GM18909 (cell line): ENCODE data around the gene CEACAM16.
"Not testable (repeated sequence)": the region's sequence is repeated elsewhere in the genome, so short reads cannot be mapped to it uniquely, and the experiment has no call there.

Source experiments
- ATAC-seq: cut with Tn5 transposase; IDR thresholded peaks from one replicate; pipeline ENCODE4 v1.9.1; 2021; ENCODE audit warnings: mild to moderate bottlenecking; ENCODE audit not compliant: unreplicated experiment, poor library complexity

Gene CEACAM16, protein sequence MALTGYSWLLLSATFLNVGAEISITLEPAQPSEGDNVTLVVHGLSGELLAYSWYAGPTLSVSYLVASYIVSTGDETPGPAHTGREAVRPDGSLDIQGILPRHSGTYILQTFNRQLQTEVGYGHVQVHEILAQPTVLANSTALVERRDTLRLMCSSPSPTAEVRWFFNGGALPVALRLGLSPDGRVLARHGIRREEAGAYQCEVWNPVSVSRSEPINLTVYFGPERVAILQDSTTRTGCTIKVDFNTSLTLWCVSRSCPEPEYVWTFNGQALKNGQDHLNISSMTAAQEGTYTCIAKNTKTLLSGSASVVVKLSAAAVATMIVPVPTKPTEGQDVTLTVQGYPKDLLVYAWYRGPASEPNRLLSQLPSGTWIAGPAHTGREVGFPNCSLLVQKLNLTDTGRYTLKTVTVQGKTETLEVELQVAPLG

DNA sequence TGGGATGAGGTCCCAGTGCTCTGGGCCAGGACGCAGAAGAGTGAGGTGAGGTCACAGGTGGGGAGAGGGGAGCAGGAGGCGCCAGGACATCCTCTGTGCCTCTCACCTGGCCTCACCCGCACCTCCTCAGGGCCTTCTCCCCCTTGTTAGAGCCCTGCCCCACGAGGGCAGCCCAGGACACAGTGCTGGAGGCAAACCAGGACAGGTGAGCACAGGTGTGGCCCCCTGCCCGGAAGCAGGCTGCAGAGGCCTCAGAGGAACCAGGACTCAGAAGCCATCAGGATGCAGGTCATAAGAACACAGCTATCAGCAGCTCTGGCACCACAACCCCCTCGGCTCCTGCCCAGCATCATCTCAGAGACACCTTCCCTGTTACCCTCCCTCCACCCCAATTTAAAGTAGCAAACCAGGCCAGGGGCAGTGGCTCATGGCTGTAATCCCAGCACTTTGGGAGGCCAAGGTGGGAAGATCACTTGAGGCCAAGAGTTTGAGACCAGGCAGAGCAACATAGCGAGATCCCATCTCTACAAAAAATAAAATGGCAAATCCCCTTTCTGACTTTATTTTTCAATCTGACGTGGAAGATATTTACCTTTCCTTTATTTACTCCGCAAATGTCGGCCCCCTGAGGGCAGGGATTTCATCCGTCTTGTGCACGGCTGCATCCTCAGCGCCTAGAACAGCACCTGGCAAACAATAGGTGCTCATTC is at the start of gene CEACAM16:
Gene CEACAM16 (plus strand): TSS at position 660 of the 710 bp plus-strand sequence. CDS start 2,306 bp downstream, outside the sequence.
- no peak for ATAC-seq

DNA sequence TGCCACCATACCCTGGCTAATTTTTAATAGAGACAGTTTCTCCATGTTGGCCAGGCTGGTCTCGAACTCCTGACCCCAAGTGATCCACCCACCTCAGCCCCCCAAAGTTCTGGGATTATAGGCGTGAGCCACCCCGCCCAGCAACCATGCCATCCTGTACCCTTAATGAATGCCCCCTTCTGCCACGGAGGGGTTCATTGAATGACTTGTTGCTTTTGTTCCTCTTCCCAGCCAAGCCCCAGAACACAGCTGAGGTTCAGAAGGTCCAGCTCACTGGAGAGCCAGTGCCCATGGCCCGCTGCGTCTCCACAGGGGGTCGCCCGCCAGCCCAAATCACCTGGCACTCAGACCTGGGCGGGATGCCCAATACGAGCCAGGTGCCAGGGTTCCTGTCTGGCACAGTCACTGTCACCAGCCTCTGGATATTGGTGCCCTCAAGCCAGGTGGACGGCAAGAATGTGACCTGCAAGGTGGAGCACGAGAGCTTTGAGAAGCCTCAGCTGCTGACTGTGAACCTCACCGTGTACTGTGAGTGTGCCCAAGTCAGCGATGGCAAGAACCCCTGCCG is 49.3 kb upstream of the CEACAM16 start:
- ATAC-seq = no peak

DNA sequence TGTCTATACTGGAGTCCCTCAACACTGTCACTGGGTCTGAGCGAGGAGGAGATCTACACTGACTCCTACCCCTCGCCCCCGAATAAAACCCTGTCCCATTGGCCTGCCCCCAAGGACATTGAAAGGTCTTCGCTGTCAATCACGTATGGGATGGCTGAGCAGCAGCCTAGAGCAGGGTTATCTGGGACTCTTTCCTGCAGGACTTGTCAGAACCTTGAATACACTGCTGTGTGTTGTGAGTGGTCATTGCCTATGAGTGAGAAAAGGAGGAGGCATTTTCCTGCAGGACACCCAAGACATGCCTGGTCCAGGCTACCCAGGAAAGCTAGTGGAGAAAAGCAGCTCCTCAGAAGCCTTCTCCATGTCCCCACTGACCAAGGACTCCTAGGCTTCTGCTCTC is 45.6 kb upstream of the CEACAM16 start:
- no peak for ATAC-seq

DNA sequence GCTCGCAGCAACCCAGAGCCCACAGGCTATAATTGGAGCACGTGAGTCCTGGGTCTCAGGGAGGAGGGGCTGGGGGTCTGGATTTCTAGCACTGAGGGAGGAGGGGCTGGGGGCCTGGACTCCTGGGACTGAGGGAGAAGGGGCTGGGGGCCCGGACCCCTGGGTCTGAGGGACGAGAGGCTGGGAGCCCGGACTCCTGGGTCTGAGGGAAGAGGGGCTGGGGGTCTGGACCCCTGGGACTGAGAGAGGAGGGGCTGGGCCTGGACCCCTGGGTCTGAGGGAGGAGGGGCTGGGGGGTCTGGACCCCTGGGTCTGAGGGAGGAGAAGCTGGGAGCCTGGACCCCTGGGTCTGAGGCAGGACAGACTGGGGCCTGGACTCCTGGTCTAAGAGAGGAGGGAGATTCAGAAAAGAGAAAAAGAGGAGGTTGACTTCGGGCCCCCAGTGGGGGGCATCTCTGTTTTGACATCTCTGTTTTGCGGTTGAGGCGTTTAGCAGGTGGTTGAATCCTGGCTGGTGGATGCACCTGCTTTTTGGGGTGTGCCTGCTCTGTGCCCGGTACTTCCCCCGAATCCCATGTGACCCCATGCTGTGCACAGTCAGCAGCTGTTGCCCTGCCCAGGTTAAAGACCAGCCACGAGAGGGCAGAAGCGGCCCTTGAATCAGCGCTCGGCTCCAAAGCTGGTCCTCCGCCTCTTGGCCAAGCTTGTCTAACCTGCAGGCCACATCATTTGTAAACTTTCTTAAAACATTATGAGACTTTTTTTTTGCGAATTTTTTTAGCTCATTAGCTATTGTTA is 44.8 kb upstream of the CEACAM16 start:
- peak; percentile 85 for ATAC-seq

DNA sequence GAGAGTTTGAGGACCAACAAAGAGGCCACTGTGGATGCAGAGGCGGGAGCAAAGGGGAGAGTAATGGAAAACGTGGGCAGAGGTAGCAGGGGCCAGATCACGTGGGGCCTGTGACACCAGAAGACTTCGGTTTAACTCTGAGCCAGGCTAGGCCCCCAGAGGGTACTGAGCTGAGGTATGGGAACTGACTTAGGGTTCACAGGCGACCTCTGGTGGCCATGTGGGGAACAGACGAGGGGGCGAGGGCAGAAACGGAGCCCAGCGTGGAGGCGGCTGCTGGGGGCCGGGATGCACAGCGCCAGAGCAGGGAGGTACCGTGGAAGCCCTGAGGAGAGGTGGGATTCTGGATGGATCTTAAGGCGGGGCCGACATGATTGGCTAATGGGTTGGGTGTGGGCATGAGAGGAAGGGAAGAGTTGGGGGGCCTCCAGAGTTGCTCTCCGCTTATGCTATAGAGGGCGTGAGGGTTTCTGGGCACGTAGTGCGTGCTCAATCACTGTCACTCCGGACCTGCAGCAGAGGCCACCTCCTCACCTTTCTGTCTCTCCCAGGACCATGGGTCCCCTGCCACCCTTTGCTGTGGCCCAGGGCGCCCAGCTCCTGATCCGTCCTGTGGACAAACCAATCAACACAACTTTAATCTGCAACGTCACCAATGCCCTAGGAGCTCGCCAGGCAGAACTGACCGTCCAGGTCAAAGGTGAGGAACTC is 41.6 kb upstream of the CEACAM16 start:
- peak; percentile 50 for ATAC-seq

DNA sequence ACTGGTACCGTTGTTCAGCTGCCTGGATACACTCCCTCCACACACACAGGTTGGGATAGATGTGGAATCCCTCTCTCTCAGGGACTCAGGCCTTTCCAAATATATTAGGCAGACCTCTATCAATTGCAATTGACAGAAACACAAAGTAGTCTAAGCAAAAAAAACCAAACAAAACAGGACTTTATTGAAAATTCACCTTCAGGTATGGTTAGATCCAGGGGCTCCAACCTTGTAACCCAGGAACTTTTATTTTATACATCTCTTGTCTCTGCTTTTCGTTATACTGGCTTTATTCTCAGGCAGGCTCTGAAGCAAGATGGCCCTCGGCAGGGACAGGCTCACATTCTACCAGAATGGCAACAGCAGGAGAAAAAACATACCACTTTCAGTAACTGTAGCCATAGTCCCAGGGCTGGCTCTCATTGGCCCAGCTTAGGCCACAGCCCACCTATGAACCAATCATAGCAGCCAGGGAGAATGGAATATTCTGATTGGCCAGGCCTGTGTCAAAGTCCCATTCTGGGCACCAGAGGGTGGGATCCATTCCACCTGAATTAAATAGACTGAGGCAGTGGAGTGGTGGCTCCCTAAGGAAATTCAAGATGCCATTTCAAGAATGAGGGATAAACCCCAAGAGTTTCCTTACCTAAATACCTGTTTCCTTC is 40.8 kb upstream of the CEACAM16 start:
- no peak for ATAC-seq

DNA sequence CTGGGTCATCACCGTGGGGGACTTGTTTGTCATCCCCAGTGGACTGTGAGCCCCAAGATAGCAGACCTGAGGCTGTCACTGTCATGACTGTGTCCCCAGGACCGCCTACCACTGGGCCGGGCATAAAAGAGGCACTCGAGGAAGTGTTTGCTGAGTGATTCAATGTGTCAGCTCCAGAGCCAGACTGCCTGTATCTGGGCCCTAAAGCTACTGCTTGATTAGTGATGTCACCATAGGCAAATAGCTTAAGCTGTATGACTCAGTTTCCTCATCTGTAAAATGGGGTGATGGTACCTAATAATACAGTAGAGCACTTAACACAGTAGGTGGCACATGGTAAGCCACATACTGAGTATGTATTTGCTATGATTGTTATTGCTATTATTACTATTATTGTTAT is 38.9 kb upstream of the CEACAM16 start:
- no peak for ATAC-seq

DNA sequence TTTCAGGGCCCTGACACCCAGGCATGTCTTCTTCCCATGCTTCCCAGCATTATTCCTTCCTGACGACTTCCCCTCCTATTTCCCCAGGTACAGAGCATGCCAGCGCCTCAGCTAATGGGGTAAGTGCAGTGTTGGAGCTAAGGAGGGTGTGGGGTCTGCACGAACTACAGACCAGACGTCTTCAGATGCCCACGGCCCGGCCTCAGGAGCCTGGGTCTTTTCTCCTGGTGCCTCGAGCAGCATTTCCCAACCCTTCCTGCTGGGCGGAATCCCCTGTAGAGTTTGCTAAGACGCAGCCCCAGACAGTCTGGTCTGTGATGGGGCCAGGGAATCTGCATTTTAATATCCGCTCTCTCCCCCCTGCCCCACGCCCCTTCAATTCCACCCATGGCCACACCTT is 37.7 kb upstream of the CEACAM16 start:
- ATAC-seq = no peak

DNA sequence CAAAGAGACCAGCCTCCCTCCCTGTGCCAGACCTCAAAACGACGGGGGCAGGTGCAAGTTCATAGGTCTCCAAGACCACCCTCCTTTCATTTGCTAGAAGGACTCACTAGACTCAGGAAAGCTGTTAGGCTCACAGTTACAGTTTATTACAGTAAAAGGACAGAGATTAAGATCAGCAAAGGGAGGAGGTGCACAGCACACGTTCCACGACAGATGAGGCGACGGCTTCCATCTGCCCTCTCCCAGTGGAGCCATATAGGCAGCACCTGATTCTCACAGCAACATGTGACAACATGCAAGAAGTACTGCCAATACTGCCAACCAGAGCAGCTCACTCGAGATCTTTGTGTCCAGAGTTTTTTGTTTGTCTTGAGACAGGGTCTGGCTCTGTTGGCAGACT is 37.0 kb upstream of the CEACAM16 start:
- no peak for ATAC-seq

DNA sequence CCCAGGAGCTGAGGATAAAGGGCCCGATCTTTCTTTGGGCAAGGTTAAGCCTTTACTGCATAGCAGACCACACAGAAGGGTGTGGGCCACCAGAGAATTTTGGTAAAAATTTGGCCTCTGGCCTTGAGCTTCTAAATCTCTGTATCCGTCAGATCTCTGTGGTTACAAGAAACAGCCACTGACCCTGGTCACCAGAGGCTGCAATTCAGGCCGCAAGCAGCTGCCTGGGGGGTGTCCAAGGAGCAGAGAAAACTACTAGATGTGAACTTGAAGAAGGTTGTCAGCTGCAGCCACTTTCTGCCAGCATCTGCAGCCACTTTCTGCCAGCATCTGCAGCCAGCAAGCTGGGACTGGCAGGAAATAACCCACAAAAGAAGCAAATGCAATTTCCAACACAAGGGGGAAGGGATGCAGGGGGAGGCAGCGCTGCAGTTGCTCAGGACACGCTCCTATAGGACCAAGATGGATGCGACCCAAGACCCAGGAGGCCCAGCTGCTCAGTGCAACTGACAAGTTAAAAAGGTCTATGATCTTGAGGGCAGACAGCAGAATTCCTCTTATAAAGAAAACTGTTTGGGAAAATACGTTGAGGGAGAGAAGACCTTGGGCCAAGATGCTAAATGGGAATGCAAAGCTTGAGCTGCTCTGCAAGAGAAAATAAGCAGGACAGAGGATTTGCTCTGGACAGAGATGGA is 36.1 kb upstream of the CEACAM16 start:
- no peak for ATAC-seq

DNA sequence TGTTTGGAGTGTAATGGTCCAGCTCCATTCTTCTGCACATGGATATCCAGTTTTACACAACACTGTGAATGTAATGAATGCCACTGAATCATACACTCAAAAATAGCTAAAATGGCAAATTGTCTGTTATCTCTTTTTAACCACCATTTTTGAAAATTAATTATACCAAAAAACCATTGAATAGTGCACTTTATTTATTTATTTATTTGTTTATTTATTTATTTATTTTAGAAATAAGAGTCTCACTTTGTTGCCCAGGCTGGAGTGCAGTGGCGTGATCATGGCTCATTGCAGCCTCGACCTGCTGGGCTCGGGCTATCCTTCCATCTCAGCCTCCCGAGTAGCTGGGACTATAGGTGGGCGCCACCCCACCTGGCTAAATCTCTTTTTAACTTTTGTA is 35.0 kb upstream of the CEACAM16 start:
- no peak for ATAC-seq

DNA sequence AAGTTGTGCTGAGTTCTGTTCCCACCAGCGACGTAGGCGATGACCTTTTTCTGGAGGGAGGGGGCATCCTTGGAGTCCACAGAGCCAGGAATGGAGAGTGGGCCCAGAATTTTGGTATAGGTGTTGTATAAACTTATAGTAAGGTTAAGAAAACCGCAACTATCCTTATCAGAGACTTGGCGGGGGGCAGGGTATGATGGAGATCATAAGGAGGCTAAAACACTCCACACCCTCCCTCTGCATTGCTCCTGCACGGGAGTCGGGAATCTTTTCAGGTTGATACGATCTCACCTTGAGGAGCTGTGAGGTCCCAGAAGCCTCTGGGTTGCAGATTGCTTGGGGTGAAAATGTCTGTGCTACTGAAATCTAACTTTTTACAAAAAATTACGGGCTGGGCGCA is 34.0 kb upstream of the CEACAM16 start:
- no peak for ATAC-seq

DNA sequence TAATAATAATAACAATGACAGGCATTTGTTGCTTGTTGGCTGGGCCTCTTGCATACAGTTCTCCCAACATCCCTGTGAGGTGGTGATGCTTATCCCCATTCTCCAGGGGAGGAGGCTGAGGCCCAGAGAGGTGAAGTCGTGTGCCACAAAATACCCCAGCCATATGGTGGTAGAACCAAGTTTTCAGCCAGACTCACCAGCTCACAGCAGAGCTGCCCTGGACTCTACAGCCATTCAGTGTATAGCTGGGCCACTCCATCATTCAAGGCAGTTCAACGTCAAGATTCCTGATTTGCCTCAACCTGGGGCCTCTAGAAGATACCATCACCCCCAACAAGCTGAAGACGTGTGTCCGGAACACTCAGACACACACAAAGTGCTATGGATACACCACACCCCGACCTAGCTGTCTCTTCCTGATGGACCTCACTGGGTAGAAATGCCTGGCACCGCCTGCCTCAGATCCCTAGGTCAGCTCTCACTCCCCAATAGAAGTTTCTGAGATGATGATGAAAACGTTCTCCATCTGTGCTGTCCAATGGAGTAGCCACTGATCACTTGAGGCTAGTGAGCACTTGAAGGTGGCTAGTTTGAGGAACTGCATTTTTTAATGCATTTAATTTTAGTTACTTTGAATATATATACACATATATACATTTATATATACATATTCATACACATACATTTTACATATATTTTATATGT is 31.9 kb upstream of the CEACAM16 start:
- ATAC-seq = no peak

DNA sequence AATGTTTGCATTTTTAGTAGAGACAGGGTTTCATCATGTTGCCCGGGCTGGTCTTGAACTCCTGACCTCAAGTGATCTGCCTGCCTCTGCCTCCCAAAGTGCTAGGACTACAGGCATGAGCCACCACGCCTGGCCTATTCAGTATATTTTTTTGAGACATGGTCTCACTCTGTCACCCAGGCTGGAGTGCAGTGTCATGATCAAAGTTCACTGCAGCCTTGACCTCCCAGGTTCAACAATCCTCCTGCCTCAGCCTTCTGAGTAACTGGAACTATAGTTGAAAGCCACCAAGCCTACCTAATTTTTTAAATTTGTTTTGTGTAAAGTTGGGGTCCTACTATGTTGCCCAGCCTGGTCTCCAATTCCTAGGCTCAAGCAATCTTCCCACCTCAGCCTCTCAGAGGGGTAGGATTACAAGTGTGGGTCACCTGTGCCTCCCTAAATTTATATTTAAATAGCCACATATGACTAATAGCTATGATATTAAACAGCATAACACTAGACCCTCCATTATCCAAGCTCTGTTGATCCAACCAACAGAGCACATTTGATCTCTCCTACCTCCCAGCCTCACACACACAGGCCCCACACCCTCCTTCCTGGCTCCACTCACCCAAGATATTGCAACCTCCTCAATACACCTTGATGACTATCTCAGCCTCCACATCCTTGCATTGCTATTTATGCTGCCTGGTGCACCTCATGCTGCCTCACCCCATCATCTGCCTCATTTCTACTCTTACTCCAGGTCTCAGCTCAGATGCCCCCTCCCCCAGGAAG is 29.8 kb upstream of the CEACAM16 start:
- no peak for ATAC-seq

DNA sequence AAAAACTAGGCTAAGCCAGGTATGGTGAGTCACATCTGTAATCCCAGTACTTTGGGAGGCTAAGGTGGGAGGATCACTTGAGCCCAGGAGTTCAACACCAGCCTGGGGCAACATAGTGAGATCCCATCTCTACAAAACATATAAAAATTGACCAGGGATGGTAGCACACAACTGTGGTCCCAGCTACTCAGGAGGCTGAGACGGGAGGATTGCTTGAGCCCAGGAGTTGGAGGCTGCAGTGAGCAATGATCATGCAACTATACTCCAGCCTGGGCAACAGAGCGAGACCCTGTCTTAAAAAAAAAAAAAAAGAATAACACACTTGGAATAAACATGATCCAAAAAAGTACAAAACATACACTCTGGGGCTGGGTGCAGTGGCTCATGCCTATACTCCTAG is 28.9 kb upstream of the CEACAM16 start:
- ATAC-seq = not testable (repeated sequence)

DNA sequence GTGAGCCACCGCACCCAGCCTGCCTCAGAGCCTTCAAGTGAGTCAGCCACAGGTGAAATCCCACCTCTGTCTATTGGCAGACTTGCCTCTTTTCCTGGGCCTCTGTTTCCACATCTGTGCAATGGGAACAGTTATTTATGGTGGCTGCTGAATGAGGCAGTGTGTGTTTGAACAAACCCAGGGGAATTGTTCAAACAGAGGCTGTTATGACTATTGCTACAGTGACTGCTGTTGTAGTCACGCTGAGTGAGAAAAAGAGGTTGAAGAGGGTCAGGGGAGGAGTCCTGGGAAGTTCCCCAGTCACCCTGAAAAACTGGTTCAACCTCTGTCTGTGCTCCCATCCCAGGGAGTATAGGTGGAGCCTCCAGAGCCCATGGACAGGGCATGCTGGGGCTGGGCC is 27.6 kb upstream of the CEACAM16 start, which contains the start of gene CEACAM19:
Gene CEACAM19 (plus strand): TSS at position 83 of the 400 bp plus-strand sequence. CDS start 450 bp downstream, outside the sequence.
- ATAC-seq = no peak

DNA sequence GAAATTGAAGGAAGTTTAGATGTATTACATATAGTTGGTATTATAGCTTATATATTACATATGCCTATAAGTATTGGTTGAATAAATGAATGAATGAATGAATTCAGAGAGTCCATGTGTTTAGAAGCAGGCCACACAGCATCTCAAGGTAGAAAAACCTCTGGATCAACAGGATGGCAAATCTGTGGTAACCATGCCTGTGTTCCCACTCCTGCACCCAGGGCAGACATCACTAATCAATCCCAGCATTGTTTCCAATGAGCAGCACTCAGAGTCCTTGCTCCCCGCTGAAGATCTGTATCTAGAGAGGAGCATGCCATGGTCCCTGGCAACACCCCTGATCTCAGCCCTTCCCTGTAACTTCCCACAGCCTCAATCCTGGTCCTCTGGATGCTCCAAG is 26.7 kb upstream of the CEACAM16 start:
- ATAC-seq = no peak
